GM21423 (cell line): Measurements from ENCODE around the gene CSF1.
"Not testable (repeated sequence)": the region's sequence is repeated elsewhere in the genome, so short reads cannot be mapped to it uniquely, and the experiment has no call there.

Experiments used
- ATAC-seq: cut with Tn5 transposase; IDR thresholded peaks from one replicate; pipeline ENCODE4 v1.9.1; 2021; ENCODE audit warnings: mild to moderate bottlenecking, moderate library complexity; ENCODE audit not compliant: unreplicated experiment

The CSF1 gene

DNA sequence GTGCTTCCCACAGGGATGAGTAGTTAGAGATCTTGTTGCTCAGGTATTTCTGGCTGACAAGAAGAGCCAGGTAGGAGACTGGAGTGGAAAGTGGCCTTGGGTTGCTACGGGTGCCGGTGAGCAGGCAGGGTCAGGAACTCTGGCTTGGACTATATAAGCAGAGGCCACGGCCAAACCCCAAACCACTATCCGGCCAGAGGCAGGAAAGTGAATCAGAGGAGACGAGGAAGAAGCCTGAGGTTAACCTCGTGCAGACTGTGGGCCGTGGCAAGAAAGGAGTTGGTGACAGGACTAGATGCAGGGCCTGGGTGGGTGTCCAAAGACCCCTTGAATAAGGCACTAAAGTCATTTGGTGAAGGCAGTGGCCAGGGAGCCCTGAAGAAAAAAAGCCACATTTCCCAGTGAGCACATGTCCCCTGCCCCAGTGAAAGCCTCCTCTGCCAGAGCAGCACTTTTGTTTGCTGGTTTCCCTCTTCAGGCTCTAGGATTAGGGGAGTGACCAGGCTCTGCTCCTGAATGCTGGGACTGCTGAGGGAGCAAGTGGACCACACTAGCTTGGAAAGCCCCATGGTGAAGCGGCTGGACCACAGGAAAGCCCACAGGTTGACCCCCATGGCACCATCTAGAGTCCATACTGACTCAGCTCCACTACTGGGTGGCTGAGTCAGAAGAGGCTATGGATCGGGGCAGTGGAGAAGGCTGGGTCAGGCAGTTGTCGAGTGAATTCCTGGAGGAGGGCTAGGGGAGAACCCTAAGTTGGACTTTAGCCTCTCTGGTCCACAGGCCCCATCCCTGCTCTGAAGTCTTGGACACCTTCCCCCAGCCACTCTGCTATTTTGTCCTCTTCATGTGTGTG, 23.4 kb downstream of the CSF1 start:
- no peak for ATAC-seq

DNA sequence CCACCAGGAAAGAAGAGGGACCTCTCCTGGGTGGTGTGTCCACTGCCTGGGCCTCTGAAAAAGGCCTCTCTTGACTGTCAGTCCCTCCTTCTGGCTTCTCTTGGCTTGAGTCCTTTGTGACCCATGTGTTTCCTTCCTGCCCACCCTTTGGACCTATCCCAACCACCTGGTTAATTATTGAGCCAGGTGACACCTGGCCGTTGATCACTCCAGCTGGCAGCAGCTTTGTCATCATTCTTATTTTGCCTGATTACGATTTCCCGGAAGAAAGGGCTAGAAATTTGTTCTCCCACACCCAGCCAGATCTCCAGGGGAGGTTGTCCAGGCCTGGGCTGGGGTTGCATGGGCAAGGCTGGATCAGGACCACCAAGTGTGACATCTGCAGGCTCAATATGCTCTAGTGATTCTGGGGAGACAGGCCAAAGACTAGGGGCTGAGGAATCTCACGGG, 24.8 kb downstream of the CSF1 start:
- no peak for ATAC-seq

DNA sequence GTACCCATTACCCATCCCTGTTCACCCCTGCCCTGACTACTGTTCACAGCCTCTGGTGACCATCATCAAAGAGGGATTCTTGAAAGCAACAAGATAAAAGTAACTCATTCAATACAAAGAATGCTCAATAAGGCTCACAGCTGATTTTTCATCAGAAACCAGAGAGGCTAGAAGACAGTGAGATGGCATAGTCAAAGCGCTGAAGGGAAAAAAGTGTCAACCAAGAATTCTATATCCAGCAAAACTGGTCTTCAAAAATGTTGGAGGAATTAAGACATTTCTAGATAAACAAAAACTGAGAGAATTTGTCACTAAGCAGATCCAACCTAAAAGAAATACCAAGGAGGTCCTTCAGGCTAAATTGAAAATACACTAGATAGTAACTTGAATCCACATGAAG, 27.1 kb downstream of the CSF1 start:
- no peak for ATAC-seq

DNA sequence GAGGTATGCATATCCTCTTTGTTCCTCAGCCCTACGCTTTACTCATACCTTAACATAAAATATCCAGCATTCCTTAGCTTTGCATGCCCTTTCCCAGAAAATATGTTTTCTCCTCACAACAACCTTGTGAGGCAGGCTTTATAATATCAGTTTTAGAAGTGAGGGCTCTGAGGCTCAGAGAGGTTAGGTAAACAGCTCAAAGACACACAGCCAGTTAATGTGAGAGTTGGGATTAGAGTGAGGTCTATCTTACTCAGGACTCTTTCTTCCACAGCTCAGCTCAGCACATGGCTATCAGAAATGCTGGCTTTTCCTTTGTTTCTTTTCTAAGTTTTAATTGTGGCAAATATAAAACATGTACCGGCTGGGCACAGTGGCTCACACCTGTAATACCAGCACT, 27.9 kb downstream of the CSF1 start:
- ATAC-seq, result no peak

DNA sequence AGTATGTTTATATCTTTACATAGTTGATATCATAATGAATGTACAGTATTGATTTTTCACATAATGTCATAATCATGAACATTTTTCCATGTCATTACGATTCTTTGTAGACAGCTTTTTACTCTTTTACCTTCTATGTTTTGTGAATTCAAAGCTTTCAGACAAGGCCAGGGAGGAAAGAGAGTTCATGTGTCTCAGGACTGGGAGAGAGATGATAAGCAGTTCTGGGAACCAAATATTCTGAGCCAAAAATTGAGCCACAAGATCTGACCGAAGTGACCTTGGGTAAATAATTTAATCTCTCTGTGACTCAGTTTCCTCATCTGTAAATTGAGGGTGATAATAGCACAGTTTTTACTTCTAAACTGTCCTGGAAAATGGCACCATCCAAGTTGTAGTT, 31.8 kb downstream of the CSF1 start:
- no peak for ATAC-seq

DNA sequence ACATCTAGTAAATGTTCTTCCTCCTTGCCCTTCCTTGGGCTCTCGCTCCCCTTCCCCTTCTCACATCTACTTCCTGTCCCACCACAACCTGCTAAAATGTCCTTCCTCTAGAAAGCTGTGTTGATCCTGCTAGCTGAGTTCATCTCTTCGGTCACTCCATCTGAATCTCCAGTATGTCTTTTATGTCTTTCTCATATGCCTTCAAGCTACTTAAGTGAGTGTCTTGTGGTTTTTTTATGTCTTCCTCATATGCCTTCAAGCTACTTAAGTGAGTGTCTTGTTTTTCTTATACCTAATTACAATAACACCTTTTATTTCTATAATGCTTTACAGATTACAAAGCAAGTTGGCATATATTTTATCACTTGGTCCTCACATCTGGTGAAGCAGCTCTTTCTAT, 33.9 kb downstream of the CSF1 start:
- ATAC-seq, result no peak

DNA sequence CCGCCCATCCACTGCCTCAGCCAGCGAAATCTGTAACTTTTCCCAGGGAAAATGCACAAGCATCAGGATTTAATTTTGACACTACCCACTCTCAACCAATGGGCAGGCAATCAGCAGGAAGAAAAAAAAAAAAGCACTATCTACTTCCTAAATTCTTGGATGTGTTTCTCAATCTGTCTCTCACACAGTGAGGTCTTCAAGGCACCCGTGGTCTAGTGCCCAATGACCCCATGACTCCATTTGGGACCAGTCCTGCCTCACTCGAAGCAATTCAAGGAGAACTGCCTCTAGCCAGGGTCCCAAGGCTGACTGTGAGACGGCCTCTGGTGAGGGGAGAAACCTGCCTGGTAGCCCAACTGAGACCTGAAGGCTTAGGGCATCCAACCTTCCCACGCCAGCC, 35.9 kb downstream of the CSF1 start:
- no peak for ATAC-seq

DNA sequence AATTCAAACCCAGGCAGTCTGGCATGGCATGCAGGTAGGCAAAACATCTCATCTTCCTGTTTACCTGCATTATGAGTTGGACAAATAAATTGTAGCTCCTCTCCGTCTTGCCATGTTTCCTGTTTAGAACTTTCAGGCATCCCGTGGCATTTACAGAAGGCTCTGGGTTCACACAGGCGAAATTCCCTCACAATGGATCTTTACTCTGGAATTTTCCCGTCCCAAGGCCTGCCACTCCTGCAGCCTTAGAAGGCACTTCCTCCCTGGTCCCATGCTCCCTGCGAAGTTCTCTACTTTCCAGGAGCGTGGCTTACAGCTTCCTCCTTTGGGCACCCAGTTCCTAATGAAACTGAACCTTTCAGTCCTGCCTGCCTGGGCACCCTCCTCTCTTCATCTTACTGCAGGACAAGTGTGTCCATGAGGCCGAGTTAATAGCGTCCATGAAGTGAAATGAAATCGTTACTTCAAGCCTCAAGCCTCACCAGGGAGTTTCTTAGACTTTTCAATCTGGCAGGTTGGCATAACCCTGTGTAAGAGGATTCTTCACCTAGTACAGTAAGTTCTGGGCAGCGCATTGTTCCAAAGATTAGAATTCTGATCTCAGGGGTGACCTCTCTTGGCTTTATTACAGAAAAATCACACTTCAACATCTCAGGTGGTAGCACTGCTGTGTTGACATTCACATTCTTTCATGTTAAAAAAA, 37.1 kb downstream of the CSF1 start:
- no peak for ATAC-seq

DNA sequence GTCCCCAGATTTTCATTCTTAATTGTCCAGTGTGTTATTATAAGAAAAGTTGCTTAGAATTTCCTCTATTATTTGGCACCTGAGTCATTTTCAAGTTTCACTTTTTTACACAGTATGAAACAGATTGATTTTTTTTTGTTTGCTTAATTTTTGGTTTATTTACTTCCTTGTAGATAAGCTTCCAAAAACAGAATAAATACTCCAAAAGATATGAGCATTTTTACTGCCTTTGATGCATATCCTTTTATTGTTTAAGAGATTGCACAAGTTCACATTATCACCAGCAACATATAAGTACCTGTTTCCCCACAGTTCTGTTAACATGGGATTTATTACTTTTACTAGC, 37.6 kb downstream of the CSF1 start:
- ATAC-seq, result no peak

DNA sequence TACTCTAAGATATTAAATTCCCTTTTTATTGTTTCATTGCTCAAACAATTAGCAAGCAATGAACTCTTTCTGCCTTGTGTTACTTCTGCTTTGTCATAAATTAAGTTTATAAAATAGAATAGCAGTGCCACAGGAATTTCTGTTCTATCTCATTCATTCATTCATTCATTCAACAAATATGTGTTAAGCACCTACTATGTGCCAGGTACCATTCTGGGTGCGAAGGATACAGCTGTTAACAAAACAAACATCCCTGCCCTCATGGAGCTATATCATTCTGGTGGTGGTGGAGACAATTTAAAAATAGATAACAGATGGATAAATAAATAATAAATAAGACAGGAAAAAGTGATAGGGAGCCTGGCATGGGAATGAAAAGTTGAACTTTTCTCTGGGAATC, 39.4 kb downstream of the CSF1 start:
- no peak for ATAC-seq

DNA sequence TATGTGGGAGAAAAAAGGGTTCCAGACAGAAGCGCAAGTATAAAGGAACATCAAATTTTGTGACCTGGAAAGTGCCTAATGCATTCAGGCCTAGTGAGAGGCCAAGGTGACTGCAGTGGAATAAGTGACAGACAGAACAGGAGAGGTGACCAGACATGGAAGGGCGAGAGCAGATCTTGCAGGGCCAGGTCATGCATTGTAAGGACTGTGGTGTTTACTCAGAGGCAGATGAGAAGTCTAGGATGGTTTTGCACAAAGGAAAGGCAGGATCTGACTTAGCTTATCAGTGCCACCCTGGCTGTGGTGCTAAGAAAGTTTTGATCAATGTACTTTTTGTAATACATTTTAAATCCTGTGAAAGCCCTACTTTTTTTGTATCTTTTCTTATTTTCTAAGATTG, 39.9 kb downstream of the CSF1 start:
- ATAC-seq, result no peak

DNA sequence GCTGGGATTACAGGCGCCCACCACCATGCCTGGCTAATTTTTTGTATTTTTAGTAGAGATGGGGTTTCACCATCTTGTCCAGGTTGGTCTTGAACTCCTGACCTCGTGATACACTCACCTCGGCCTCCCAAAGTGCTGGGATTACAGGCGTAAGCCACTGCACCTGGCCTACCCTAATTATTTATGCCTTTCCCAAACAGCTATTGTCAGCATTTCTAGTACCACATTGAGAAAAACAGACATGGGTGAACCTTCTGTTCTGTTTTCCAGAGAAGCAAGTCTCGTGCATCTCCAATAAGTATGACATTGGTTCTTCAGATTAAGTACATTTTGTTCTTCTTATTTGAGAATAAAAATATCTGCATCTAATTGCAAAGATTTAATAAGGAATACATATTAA, 40.9 kb downstream of the CSF1 start:
- ATAC-seq, result not testable (repeated sequence)

DNA sequence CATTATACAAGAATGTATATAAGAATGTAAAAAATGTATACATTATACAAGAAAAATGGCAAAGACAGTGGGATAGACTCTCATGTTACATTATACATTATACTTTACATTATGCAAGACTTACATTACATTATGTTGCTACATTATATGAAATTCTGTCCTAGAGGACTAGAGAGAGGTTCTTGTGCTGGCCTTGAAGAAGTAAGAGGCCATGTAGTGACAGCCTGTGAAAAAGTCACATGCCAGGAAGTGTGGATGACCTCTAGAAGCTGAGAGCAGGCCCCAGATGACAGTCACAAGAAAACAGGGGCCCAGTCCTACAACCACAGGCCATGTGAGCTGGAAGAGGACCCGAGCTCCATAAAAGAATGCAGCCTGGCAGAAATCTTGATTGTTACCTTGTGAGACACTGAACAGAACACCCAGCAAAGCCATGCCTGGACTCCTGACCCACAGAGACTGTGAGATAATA, 43.4 kb downstream of the CSF1 start:
- ATAC-seq, result no peak

DNA sequence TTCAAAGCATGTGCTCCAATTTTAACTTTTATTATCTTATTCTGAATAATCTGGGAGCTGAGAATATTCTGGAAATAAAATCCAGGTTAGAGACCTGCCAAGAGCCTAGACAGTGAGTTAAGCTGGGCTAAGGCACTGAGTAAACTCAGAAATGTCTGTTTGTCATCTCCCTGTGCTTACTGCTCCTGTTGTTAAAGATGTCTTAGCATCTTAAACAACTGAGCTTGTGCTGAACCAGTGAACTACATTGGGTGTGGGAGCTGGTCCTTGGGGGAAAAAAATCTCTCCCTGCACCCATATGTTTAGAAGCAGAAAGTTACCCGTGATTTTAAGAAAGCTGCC, 49.0 kb downstream of the CSF1 start:
- no peak for ATAC-seq

DNA sequence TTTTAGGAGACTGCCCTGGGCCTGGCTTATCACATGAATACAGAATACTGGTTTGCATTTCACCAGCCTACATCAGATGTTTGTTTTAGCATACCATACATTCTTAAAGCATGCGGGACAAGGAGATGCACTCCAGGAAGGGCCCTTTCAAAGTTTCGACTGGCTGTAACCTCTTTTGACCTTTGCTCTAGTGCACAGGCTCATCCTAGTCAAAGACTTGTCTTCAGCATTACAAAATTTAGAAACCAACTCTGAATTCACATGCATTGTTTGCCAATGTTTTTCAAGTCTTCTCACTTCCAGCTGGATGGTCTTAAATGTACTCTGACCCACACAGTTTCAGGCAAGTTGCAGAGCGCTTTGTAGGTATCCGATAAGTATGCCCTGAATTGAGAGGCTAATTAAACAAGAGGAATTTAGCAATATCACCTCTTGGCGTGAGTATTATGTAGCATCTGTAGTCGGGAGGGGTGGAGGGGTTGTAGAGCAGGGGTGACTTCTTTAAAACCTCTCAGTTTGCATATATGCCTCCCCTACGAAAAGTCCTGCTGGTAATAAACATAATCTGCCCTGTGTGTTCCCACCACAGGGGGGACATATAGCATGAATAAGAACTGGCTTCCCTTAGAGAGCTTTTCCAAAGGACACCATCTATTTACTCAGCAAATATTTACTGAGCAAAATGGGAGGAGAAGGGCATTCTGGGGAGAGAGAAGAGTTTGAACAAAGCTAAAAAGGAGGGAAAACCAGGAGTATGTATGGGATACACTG, 49.5 kb downstream of the CSF1 start:
- no peak for ATAC-seq

DNA sequence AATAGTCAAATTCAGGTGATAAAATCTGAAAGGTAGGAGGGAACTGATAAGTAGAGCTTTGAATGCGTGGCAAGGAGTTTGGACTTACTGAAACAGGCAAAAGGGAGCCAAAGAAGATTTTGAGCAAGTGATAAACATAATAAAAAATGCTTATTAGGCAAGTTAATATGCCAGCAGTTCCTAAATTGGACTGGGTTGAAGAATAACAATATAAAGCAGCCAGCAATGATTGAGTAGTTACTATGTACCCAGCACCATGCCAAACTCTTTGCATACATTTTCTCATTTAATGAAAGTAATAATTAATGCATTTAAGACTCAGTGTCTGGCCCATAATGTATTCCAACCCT, 50.1 kb downstream of the CSF1 start:
- no peak for ATAC-seq

DNA sequence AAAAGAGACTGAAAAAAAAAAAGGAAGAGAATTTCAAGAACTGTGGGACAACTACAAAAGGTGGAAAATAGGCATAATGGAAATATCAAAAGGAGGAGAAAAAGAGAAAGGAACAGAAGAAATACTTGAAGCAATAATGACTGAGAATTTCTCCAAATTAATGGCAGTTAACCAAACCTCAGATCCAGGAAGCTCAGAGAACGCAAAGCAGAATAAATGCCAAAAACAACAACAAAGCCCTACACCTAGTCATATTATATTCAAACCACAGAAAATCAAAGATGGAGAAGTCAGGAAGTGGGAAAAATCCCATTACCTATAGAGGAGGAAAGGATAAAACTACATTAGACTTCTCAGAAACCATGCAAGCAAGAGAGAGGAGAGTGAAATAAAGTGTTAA, 53.2 kb downstream of the CSF1 start:
- no peak for ATAC-seq

DNA sequence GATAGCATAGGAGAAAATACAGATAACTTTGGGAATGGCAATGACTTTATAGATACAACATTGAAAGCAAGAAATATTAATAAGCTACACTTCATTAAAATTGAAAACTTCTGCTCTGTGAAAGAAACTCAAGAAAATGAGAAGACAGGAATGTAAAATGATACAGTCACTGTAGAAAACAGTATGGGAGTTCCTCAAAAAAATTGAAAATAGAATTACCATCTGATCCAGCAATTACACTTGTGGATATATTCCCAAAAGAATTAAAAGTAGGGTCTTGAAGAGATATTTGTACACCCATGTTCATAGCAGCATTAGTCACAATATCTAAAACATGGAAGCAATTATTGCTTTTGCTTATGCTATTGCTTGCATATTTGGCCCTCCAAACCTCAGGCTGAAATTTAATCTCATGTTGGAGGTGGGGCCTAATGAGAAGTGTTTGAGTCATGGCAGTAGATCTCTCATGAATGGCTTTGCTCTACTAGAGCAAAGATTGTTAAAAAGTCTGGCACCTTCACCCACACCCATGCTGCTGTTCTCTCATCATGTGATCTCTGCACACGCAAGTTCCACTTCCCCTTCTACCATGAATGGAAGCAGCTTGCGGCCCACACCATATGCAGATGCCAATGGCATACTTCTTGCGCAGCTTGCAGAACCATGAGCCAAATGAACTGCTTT, 58.6 kb downstream of the CSF1 start:
- no peak for ATAC-seq

DNA sequence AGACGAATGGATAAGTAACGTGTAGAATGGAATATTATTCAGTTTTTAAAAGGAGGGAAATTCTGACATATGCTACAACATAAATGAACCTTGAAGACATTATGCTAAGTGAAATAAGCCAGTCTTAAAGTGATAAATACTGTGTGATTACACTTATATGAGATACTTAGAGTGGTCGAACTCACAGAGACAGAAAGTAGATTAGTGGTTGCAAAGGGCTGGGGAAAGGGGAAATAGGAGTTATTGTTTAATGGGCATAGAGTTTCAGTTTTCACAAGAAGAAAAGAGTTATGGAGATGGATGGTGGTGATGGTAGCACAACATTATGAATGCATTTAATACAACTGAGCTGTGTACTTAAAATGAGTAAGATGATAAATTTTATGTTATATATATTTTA, 59.3 kb downstream of the CSF1 start:
- ATAC-seq, result peak; percentile 67

DNA sequence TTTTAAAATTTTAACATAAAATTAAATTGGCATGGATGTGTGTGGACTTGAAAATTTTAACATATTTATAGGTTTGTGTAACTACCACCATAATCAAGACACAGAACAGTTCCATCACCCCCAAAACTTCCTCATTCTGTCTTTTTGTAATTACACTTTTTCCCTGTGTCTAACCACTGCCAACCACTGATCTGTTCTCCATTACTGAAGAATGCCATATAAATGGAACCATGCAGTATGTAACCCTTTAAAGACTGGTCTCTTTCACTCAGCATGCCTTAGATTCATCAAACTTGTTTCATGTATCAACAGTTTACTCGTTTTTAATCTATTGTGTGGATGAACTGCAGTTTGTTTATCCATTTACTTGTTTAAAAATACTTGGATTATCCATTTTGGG, 60.9 kb downstream of the CSF1 start:
- no peak for ATAC-seq

DNA sequence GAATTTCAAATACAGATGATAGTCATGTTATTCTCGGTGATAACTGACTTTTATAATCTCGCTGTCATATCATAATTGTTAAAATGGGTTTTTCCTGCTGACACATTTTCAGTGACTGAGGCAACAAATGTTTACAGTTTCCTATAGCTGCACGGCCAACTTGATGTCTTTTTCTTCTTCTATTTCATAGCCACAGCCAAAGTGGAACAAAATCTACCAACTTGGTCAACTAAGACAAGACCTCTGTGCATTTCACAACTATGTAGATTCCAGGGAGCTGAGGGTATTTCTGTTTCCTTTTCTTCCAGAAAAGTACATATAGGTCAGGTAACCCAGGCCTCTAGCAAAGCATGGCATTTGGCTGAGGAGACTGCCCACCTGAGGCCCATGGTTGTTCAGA, 63.5 kb downstream of the CSF1 start:
- no peak for ATAC-seq
